SU-DHL-6 (cell line): ENCODE results near the gene ALDH1A1.

Experiments
- H2AFZ ChIP-seq: fragments of 200-600 bp; sonication (generic); 2 replicates; pipeline ENCODE4 v1.6.1; 2014; ENCODE audit warnings: low read depth, mild to moderate bottlenecking, moderate library complexity, mixed read lengths, antibody characterized with exemption, low read length; ENCODE audit not compliant: severe bottlenecking
- H3F3A ChIP-seq: fragments of 200-600 bp; shearing (Covaris generic); 2 replicates; pipeline ENCODE4 v1.6.0; 2016; ENCODE audit warnings: antibody characterized with exemption, mild to moderate bottlenecking; ENCODE audit not compliant: insufficient read depth
- H3K27ac ChIP-seq: fragments of 200-600 bp; sonication (generic); 2 replicates; pipeline ENCODE4 v1.5.1; 2016; ENCODE audit warnings: low read depth, mild to moderate bottlenecking, low read length, moderate library complexity, mixed read lengths
- H3K27me3 ChIP-seq: fragments of 200-600 bp; sonication (generic), shearing (Covaris generic); 2 replicates; pipeline ENCODE4 v1.6.0; 2014; ENCODE audit warnings: mild to moderate bottlenecking, low read length
- H3K36me3 ChIP-seq: fragments of 200-600 bp; sonication (generic); 2 replicates; pipeline ENCODE4 v1.6.1; 2014; ENCODE audit warnings: mild to moderate bottlenecking, low read length, mixed read lengths
- H3K4me2 ChIP-seq: fragments of 300-600, 200-600 bp; shearing (Covaris generic), sonication (generic); 2 replicates; pipeline ENCODE4 v1.6.0; 2014; ENCODE audit warnings: low read length, low read depth, mild to moderate bottlenecking; ENCODE audit not compliant: poor library complexity, severe bottlenecking
- H3K4me3 ChIP-seq: fragments of 200-600 bp; sonication (generic); 2 replicates; pipeline ENCODE4 v1.5.1; 2014; ENCODE audit warnings: antibody characterized with exemption, low read length, mild to moderate bottlenecking, mixed read lengths; ENCODE audit not compliant: insufficient read depth, poor library complexity, severe bottlenecking
- H3K79me2 ChIP-seq: fragments of 200-600 bp; sonication (generic); 2 replicates; pipeline ENCODE4 v1.6.1; 2014; ENCODE audit warnings: mild to moderate bottlenecking, low read length, moderate library complexity; ENCODE audit not compliant: insufficient read depth
- H3K9ac ChIP-seq: fragments of 200-600 bp; sonication (generic); 2 replicates; pipeline ENCODE4 v1.7.0; 2014; ENCODE audit warnings: mild to moderate bottlenecking, low read length
- H3K9me2 ChIP-seq: fragments of 200-600 bp; sonication (generic); replicated peaks from 2 replicates; pipeline ENCODE4 v1.6.1; 2014; ENCODE audit warnings: low read length; ENCODE audit not compliant: insufficient read depth
- H3K9me3 ChIP-seq: fragments of 200-600 bp; sonication (generic); 2 replicates; pipeline ENCODE4 v1.6.1; 2014; ENCODE audit warnings: low read length, mixed read lengths; ENCODE audit not compliant: insufficient read depth
- H4K20me1 ChIP-seq: fragments of 200-600 bp; sonication (generic); 2 replicates; pipeline ENCODE4 v1.6.1; 2014; ENCODE audit warnings: low read depth, mild to moderate bottlenecking, antibody characterized with exemption, low read length, moderate library complexity, mixed read lengths
- CTCF ChIP-seq: fragments of 200-600 bp; sonication (generic); IDR thresholded peaks from one replicate; pipeline ENCODE4 v1.5.1; 2017; ENCODE audit warnings: antibody characterized with exemption, mild to moderate bottlenecking, low read length, moderate library complexity; ENCODE audit not compliant: insufficient read depth, poor library complexity, severe bottlenecking
- EZH2phosphoT487 ChIP-seq: fragments of 200-600 bp; sonication (generic), shearing (Covaris generic); conservative IDR thresholded peaks from 2 replicates; pipeline ENCODE4 v1.6.1; 2018; ENCODE audit warnings: mild to moderate bottlenecking, antibody characterized with exemption, low read length, moderate library complexity, mixed read lengths

ALDH1A1 gene

GRCh38 chr9:72982146-72982799, 29.4 kb upstream of the ALDH1A1 start:
- no peak overlapping the region for H3K4me3 ChIP-seq
- no peaks in the 10 kb centered on the region for H3K27me3 ChIP-seq
- H3K9ac ChIP-seq = no peak overlapping the region
- TF ChIP-seq CTCF = no peak
- TF ChIP-seq EZH2phosphoT487 = no peak
- no peaks in the 10 kb centered on the region for H3K79me2 ChIP-seq
- no peaks in the 10 kb centered on the region for H3K9me3 ChIP-seq
- H3K9me2 ChIP-seq = no peaks in the 10 kb centered on the region
- H3K36me3 ChIP-seq = no peaks in the 10 kb centered on the region
- H3K27ac ChIP-seq = no peak overlapping the region
- no peak overlapping the region for H2AFZ ChIP-seq
- no peaks in the 10 kb centered on the region for H3F3A ChIP-seq
- no peaks in the 10 kb centered on the region for H4K20me1 ChIP-seq
- H3K4me2 ChIP-seq = no peak overlapping the region

GRCh38 chr9:72981433-72981832, 28.6 kb upstream of the ALDH1A1 start:
- Histone ChIP-seq H3K27ac (no peak overlapping the region), H4K20me1 (no peaks in the 10 kb centered on the region), H3K4me3 (no peak overlapping the region), H3K9ac (no peak overlapping the region), H3K27me3 (no peaks in the 10 kb centered on the region), H3K36me3 (no peaks in the 10 kb centered on the region), H3K79me2 (no peaks in the 10 kb centered on the region), H3F3A (no peaks in the 10 kb centered on the region), H3K9me3 (no peaks in the 10 kb centered on the region), H3K4me2 (no peak overlapping the region), H3K9me2 (no peaks in the 10 kb centered on the region), H2AFZ (no peak overlapping the region)
- no peak for TF ChIP-seq CTCF
- no peak for TF ChIP-seq EZH2phosphoT487

- Histone ChIP-seq H3K9me2 (no peaks in the 10 kb centered on the region), H2AFZ (no peak overlapping the region), H3K9me3 (no peaks in the 10 kb centered on the region), H4K20me1 (no peaks in the 10 kb centered on the region), H3K36me3 (no peaks in the 10 kb centered on the region), H3F3A (no peaks in the 10 kb centered on the region), H3K4me2 (no peak overlapping the region), H3K79me2 (no peaks in the 10 kb centered on the region), H3K27ac (no peak overlapping the region), H3K27me3 (no peaks in the 10 kb centered on the region), H3K4me3 (no peak overlapping the region), H3K9ac (no peak overlapping the region)
- TF ChIP-seq CTCF (no peak), EZH2phosphoT487 (no peak)
Measured at GRCh38 chr9:72980600-72981265, 27.9 kb upstream of the ALDH1A1 start.
